Astrocyte of the spinal cord (primary cell): ENCODE measurements around the gene SEMA3B.
"Not testable (repeated sequence)": the region's sequence is repeated elsewhere in the genome, so short reads cannot be mapped to it uniquely, and the experiment has no call there.

Source experiments
- DNase-seq: peaks from one replicate; pipeline ENCODE4 v3.0.0; 2011; ENCODE audit warnings: low read depth, low spot score
- H3K4me3 ChIP-seq: 2 replicates; pipeline ENCODE4 v1.5.1; 2011; ENCODE audit warnings: low read depth, mild to moderate bottlenecking, low read length, moderate library complexity
- CTCF ChIP-seq: IDR thresholded peaks from 2 replicates; pipeline ENCODE4 v1.5.1; 2012; ENCODE audit warnings: low read depth, mild to moderate bottlenecking, low read length, inconsistent platforms
- in situ Hi-C: cut with HindIII; loops from 2 replicates; pipeline ENCODE4 v1.10.0; 2017; ENCODE audit warnings: low sequenced_read_pairs

The SEMA3B gene

GRCh38 chr3:50224639-50225038 lies 44.3 kb upstream of the SEMA3B start:
- no peak overlapping the region for H3K4me3 ChIP-seq
- no peak for DNase-seq
- in situ Hi-C loops = no loop called here
- TF ChIP-seq CTCF = no peak

DNA sequence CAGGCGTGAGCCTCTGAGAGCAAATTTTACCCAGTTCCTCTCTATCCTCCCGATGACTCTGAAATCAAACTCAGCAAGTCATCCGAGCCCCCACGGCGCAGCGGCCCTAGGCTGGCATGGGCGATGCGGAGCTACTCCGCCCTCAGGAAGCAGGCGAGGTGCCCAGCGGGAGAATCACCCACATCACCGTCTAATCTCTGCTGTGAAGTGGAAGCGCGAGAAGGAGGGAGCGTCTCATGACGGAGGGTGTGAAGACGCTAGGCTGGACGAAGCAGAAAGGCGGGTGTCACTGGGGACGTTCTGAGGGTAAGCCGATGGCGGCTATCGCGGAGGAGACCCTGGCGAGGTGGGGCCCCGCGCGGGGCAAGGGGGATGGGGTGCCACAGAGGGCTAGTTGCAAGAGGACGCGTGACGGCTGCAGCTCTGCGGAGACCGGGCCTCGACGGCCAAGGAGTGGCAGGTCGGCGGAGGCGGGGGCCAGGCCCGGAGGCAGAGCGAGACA lies 42.0 kb upstream of the SEMA3B start:
- DNase-seq = peak; percentile 50
- peak overlapping the region; percentile 49 for H3K4me3 ChIP-seq
- in situ Hi-C loops = no loop called here
- no peak for TF ChIP-seq CTCF

DNA sequence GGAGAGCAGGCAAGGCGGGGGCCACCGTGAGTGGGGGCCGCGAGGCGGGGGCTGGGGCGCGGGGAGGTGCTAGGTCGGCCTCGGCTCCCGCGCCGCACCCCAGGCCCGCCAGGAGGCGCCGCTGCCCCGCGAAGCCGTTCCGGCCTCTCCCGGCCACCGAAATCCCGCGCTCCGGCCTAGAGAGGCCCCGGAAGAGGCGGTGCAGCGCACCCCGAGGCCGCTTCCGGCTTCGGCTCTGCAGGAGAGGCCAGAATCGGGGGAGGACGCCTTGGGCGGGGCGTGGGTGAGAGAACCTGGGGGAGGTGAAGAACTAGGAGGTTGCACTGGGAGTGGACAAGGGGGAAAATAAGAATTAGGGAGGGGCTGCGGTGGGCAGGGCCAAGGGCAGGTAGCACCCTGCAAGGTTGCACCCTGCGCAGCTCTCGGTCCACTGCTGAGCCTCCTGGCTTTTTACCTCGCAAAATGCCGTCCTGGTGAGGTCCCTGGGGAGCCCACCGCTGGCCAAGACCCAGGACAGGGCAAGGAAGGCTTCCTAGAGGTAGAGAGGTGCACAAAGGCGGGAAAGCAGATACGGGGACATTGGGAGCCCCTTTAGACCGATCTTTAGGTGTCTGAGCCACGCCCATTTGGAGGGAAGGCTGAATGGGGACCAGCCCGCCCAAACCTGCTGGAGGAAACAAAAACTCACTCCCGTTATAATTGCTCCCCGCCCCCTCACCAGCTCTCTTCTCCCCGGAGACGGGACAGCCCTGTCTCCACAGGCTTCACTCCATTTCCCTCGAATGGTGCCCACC lies 41.4 kb upstream of the SEMA3B start:
- peak; percentile 89 for DNase-seq
- TF ChIP-seq CTCF = peak; percentile 61
- in situ Hi-C loops = no loop called here
- H3K4me3 ChIP-seq = peak overlapping the region; percentile 74

- in situ Hi-C loops, DNase-seq: not testable (repeated sequence)
- peak overlapping the region; percentile 74 for H3K4me3 ChIP-seq
Observed at GRCh38 chr3:50228184-50228763, 40.7 kb upstream of the SEMA3B start.

- DNase-seq = no peak
- TF ChIP-seq CTCF = no peak
- H3K4me3 ChIP-seq = no peak overlapping the region
- in situ Hi-C loops = no loop called here
Observed at GRCh38 chr3:50229490-50229889, 39.5 kb upstream of the SEMA3B start.

DNA sequence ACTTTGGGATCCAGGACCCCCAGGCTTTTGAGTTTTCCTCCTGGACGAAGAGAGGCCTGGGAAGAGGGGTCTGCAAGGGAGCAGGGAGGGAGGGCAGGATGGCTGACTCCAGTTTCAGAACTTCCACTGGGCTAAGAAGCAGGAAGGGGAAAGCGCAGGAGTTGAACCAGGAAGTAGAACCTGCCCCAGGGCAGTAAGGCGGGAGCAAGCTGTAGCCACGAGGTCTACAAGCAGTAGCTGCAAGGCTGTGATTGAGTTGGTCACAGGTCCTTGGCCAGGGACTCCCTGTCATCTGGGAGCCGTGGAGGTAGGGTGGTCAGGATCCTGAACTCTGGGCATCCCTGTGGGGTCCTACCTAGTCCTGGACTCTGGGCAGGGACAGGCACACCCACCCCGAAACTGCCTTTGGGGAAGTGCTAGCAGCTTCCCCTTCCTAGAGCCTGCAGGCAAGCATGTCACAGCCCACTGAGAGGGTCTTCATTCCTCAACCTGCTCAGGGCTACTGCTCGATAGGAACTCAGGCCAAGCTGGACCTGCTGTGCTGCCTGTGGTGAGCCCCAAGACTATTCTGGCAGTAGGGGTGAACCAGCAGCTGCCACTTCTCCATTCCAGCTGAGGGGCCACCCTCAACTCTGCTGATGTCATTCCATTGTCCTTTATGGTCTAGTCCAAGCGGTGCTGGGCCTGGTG lies 38.7 kb upstream of the SEMA3B start:
- H3K4me3 ChIP-seq = no peak overlapping the region
- DNase-seq = no peak
- TF ChIP-seq CTCF = no peak
- in situ Hi-C loops = no loop called here

GRCh38 chr3:50230794-50231125 lies 38.2 kb upstream of the SEMA3B start:
- in situ Hi-C loops = no loop called here
- TF ChIP-seq CTCF = no peak
- DNase-seq = no peak
- no peak overlapping the region for H3K4me3 ChIP-seq
